EH (cell line): Measurements from ENCODE around the gene LTV1.
"Not testable (repeated sequence)": the region's sequence is repeated elsewhere in the genome, so short reads cannot be mapped to it uniquely, and the experiment has no call there.

ENCODE experiments used
- DNase-seq: peaks from one replicate; pipeline ENCODE4 v3.0.0-alpha.2; 2015; ENCODE audit warnings: low read depth

LTV1 gene, protein sequence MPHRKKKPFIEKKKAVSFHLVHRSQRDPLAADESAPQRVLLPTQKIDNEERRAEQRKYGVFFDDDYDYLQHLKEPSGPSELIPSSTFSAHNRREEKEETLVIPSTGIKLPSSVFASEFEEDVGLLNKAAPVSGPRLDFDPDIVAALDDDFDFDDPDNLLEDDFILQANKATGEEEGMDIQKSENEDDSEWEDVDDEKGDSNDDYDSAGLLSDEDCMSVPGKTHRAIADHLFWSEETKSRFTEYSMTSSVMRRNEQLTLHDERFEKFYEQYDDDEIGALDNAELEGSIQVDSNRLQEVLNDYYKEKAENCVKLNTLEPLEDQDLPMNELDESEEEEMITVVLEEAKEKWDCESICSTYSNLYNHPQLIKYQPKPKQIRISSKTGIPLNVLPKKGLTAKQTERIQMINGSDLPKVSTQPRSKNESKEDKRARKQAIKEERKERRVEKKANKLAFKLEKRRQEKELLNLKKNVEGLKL

DNA sequence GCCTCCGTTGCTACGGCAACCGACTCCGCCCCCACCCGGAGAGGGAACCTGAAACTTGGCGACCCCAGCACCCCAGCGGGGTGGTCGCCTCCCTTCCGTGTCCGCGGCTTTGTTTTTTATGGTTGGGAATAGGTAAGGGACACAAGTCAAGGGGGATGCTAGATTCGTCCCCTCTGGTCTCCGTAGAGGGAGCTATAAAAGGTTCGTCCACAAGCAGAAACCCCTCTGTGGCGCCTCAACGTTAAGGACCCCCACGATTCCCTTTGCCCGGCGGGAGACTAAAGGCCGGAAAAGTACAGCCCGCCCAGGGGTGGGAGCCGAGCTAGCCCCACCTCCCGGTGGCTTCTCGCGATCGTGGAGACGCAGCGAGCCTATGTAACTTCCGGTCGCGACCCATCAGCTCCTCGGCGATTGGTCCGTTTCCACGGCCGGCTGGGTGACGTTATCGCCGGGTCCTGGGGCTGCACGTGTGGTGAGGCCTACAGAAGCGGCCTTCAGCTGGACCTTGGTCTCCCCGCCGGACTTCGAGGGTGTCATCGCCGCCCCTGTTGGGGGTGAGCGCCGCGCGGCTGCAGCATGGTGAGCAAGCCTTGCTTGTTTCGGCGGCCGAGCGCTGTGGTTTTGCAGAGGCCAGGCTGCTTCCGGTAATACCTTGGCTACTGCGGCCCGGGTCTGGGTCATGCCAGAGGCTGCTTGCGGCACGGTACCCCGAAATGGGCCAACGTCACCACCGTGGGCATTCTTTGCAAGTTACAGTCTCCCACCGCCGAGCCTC, at the start of gene LTV1:
TSS of gene LTV1 (plus strand) at position 437 of the 775 bp plus-strand sequence. CDS start at position 577, 140 bp downstream.
- peak; percentile 96 for DNase-seq

GRCh38 chr6:143796551-143796950, 46.6 kb upstream of the LTV1 start:
- DNase-seq = not testable (repeated sequence)

DNA sequence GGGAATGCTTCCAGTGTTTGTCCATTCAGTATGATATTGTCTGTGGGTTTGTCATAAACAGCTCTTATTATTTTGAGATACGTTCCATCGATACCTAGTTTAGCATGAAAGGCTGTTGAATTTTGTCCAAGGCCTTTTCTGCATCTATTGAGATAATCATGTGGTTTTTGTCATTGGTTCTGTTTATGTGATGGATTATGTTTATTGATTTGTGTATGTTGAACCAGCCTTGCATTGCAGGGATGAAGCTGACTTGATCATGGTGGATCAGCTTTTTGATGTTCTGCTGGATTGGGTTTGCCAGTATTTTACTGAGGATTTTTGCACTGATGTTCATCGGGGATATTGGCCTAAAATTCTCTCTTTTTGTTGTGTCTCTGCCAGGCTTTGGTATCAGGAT, 44.7 kb upstream of the LTV1 start:
- not testable (repeated sequence) for DNase-seq

DNA sequence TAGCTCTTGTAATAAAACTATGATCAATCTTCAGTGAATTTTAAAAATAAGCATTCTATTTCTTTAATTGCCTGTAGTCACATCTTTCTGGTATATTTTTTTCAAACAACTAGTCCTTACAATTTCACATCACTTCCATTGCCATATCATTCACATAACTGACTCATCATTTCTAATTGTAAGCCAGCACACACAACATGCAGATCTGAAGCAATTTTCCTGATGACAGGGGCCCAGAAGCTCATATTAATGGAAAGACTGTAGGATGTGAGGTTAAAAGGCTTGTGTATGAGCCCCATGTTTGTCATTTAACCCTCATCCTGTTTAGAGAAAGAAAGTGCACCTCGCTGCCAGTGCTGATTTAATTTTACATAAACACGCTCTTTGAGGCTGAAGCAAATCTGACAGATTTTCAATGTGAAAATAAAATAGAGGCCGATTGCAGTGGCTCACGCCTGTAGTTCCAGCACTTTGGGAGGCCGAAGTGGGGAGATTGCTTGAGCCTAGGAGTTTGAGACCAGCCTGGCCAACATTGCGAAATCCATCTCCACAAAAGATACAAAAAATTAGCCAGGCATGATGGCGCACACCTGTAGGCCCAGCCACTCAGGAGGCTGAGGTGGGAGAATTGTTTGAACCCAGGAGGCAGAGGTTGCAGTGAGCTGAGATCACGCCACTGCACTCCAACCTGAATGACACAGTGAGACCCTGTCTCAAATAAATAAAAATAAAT, 40.1 kb upstream of the LTV1 start:
- peak; percentile 32 for DNase-seq

DNA sequence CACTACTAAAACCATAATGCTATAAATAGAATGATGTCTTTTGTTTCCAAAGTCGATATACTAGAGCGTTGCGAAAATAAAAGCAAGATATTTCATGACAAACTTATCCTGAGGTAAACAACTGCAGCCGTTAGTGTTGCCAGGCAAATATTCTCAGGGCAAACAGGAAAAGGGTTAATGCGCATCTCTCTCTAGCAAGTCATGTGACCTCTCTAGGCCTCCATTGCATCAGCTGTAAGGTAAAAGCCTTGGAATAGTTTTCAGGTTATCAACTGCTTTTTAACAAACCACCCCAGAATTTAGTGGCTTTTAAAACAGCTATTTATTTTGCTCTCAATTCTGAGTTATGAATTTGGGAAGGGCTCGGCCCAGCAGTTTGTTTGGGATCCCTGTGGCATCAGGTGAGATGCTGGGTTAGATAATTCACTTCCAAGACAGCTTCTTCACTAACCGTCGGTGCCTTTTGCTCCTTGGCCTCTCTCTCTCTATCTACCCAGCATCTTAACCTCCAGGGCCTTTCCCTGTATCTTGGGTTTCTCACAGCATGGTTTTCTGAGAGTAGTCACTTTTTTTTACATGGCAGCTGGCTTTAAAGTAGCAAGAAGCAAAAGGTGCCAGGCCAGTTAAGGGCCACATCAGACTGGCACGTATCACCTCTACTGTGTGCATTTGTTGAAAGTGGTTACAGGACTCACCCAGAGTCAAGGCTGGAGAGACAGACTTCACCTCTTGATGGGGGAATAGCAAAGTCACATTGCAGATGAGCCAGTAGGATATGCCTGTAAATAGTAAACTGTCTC, 39.2 kb upstream of the LTV1 start:
- DNase-seq = no peak

GRCh38 chr6:143804835-143805239, 38.3 kb upstream of the LTV1 start:
- peak; percentile 62 for DNase-seq

- peak; percentile 81 for DNase-seq
Measured at GRCh38 chr6:143806282-143807102, 36.6 kb upstream of the LTV1 start.

DNA sequence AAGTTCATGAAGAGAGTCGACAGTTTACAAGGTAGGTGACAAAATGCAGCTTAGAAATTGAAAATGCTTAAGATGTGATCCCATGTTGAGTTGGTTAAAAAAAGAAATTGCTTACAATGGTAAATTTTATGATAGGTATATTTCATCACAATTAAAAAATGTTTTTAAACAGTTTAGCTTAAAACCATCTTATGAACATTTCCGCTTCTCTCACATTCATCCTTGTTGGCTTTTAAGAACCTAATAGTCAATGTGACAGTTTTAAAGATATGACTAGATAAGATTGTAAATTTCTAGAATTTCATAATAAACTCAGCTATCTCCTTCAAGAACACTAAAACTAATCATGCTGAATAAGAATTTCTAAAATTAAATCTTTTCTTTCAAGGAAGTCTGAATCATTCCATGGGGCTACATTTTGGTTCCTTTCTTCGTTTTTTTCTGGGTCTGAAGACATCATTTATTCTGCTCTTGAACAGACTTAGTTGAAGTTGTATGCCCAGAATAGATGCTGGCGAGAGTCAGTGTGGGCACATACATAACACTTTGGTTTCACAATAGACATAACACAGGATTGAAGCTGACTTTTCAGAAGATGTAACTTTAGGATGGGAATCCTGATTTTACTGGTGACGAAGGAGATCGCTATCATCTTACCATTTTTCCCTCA, 35.9 kb upstream of the LTV1 start:
- no peak for DNase-seq

DNA sequence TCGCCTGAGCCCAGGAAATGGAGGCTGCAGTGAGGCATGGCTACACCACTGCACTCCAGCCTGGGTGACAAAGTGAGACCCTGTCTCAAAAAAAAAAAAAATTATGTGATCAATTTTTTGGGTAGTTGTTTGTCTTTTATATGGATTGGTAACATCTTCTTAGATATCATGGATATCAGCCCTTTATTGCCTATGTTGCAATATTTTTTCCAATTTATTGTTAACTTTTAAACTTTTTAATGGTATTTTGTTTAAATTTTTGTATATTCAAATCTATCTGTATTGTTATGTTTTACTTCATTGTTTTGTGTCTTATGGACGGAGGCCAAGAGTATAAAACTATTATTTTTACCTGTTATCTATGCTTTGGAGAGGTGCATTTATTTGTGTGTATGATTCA, 32.4 kb upstream of the LTV1 start:
- DNase-seq = no peak

DNA sequence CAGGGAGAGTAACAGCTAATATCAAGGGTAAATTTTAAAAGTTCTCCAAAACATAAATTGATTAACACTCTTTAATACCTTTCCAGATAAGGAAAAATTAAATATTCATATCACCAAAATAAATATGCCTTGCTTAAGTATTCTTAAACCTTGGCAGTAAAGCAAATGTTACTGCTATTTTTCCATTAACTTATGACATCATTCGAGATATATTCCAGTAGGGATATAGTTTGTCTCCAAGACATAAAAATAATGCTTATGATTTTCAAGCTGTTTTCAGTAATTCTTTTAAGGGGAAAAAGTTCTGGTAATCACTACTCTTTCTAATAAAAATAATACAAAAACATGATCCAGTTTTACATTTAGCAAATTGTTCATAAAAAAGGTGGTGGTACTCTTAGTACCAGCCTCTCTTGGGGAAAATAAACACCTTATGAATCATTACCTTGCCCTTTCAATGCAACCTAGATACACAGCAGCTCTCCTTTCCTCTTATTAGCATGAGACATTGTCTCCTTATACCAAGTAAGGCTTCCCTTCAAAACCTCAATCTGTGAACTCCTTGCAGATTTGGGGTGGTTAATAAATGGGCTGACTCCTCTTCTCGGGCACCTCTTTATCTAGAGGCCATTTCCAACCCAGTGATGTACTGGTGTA, 31.5 kb upstream of the LTV1 start:
- DNase-seq = no peak

GRCh38 chr6:143817621-143818020, 25.5 kb upstream of the LTV1 start:
- no peak for DNase-seq

GRCh38 chr6:143821359-143821758, 21.8 kb upstream of the LTV1 start:
- DNase-seq = no peak

DNA sequence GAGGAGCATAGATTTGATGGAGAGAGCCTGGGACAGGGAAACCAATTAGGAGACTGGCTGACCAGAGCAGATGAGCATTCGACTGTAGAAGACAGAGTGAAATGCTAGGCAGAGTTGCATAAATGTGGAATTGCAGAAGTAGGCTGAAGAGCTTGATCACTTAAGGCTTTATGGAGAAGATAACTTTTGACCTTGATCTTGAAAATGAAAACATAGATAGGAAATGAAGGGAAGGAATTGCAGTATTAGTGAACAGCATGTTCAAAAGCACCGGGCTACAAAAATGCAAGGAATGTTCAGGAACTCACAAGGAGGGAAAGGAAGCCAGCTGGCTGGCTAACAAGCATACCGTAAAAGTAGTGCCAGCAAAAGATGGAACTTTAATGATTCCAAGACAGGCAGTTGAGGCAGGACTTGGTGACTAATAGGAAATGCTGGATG, 20.5 kb upstream of the LTV1 start:
- DNase-seq = peak; percentile 64

- no peak for DNase-seq
Measured at GRCh38 chr6:143823548-143823947, 19.6 kb upstream of the LTV1 start.

DNA sequence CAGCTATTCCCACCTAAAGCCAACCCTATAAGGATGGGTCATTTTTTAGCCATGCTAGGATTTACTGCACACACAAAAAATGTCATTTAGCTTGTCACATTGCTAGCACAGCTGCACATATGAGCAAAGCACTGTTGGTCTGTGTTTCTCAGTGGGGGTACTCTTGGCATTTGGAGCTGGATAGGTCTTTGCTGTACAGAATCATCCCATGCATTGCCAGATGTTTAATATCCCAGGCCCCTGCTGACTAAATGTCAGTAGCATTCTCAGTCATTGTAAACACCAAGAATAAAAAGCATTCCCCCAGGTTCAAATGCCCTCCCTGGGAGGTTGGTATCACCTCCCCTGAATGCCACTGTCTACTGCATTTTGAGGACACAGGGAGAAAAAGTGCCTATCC, 14.6 kb upstream of the LTV1 start:
- DNase-seq = no peak

DNA sequence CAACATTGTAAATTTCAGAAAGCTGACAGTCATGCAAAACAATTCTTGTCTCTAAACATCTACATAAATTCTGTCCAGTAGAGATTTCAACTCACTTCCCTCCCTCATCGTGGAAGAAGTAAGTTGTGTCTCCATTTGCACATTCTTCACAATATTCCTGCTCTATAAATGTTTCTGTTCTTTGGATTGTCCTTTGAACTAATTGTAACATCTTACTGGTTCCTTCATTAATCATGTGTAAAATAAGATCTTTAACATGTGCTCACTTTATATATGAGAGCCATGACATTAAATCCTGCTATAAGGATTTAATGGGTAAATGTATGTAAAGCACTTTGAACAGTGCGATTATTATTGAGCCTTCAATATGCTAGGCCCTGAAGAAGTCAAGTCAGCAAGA, 7.0 kb upstream of the LTV1 start:
- no peak for DNase-seq

DNA sequence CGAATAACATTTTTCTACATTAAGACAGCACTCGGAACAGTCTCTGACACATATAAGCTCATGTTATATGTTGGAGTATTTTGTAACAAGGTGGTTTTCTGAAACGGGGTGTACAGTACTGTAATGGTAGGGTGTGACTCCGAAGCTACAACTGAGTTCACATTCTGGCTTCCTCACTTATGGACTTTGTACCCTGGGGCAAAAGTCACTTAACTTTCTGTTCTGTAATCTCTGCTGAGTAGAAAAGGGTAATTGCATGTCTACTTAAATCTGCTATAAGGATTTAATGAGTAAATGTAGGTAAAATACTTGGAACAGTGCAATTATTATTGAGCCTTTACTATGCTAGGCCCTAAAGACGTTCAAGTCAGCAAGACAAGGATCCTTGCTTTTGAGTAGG, 4.7 kb upstream of the LTV1 start:
- no peak for DNase-seq

- DNase-seq = no peak
Measured at GRCh38 chr6:143839196-143839595, 3.9 kb upstream of the LTV1 start.

DNA sequence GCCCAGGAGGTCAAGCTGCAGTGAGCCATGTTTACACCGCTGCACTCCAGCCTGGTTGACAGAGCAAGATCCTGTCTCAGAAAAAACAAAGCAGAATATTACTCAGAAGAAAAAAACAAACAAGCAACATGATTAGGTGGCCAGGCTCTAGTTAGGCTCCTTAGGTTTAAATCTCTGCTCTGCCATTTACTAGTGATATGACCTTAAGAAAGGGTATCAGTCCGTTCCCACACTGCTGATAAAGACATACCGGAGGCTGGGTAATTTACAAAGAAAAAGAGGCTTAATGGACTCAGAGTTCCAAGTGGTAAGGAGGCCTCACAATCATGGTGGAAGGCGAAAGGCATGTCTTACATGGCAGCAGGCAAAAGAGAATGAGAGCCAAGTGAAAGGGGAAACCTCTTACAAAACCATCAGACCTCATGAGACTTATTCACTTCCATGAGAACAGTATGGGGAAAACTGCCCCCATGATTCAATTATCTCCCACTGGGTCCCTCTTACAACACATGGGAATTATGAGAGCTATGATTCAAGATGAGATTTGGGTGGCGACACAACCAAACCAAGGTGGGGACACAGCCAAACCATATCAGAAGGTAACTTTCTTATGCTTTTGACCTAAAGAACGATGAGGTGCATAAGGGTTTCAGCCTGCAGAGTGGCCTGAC, 2.4 kb upstream of the LTV1 start:
- DNase-seq = no peak
